Effector memory CD4-positive, alpha-beta T cell (primary cell): Measurements from ENCODE around the gene PRKCE.

Experiments
- DNase-seq, 3 donors: peaks; one replicate each; pipeline ENCODE4 v3.0.0-alpha.2; 2020
- H3K27ac ChIP-seq: 2 replicates; pipeline ENCODE4 v1.7.0; 2013; ENCODE audit warnings: mild to moderate bottlenecking, low read length, moderate library complexity; ENCODE audit not compliant: insufficient read depth, poor library complexity, severe bottlenecking
- H3K27me3 ChIP-seq: replicated peaks from 2 replicates; pipeline ENCODE4 v1.7.0; 2013; ENCODE audit warnings: mild to moderate bottlenecking, low read length; ENCODE audit not compliant: insufficient read depth, control insufficient read depth, poor library complexity, severe bottlenecking
- H3K36me3 ChIP-seq: 2 replicates; pipeline ENCODE4 v1.7.0; 2013; ENCODE audit warnings: mild to moderate bottlenecking, low read length, moderate library complexity; ENCODE audit not compliant: control insufficient read depth, insufficient read depth
- H3K4me1 ChIP-seq: 2 replicates; pipeline ENCODE4 v1.7.0; 2013; ENCODE audit warnings: low read length, mild to moderate bottlenecking; ENCODE audit not compliant: control insufficient read depth, insufficient read depth, poor library complexity, severe bottlenecking
- H3K4me3 ChIP-seq: 2 replicates; pipeline ENCODE4 v1.7.0; 2013; ENCODE audit warnings: low read length, low read depth, mild to moderate bottlenecking; ENCODE audit not compliant: insufficient read depth, poor library complexity, severe bottlenecking
- H3K9me3 ChIP-seq: 2 replicates; pipeline ENCODE4 v1.7.0; 2013; ENCODE audit warnings: mild to moderate bottlenecking, low read length, moderate library complexity; ENCODE audit not compliant: control insufficient read depth

PRKCE gene

DNA sequence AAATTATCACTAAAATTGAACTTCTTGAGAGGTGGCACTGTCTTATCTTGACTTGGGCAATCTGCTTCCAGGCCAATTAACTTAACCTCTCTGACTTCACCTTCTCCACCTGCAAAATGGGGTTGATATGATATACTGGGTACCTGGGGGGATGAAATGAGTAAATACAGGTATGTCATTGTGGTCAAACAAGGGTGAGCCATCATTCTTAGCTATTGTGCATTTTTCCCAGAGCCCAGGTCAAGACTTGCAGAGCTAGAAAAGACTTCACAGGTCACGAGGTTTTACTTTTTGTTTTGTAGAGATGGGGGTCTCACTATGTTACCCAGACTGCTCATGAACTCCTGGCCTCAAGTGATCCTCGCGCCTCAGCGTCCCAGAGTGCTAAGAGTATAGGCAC, 145.0 kb downstream of the PRKCE start:
- H3K4me1 ChIP-seq: no peaks in the 10 kb centered on the region
- no peak for DNase-seq
- no peaks in the 10 kb centered on the region for H3K27me3 ChIP-seq
- no peaks in the 10 kb centered on the region for H3K9me3 ChIP-seq
- no peak overlapping the region for H3K4me3 ChIP-seq
- H3K27ac ChIP-seq: no peak overlapping the region
- H3K36me3 ChIP-seq: no peaks in the 10 kb centered on the region

DNA sequence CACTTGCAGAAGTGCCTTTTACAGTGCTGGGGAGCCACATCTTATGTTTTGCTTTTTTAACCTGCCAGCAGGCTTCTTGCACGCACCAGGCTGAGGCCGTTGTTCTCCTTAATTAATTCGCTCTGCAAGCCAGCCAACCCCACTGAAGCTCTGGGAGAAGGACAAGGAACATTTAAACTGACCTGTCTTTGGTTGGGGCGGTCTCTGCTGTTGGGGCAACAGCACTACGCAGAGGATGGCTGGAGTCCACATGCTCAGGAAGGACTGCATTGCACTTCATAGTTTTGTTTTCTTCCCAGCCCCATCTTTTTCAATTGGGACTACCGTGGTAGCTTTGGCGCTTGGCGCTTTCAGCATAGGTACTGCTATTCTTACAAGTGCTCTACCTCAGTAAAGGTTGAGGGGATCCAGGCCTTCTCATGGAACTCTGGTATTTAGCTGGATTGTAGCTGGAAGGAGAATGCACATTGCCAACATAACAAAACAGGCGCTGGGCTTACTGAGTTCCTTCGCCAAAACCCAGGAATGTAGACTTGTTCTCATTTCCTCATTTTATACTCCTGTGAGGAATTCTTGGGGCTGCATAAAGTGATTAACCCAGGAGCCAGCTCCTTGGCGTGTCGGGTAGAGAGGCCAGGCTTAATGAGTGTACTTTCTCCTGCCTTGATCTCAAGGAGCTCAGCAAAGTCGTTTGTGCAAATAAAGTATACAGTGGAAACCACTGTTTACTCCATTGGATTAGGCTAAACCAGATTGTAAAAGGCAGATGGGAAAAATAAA, 146.2 kb downstream of the PRKCE start:
- Histone ChIP-seq H3K9me3 (no peaks in the 10 kb centered on the region), H3K36me3 (no peaks in the 10 kb centered on the region), H3K27me3 (no peaks in the 10 kb centered on the region), H3K4me1 (no peaks in the 10 kb centered on the region), H3K27ac (no peak overlapping the region), H3K4me3 (no peak overlapping the region)
- DNase-seq: no peak

DNA sequence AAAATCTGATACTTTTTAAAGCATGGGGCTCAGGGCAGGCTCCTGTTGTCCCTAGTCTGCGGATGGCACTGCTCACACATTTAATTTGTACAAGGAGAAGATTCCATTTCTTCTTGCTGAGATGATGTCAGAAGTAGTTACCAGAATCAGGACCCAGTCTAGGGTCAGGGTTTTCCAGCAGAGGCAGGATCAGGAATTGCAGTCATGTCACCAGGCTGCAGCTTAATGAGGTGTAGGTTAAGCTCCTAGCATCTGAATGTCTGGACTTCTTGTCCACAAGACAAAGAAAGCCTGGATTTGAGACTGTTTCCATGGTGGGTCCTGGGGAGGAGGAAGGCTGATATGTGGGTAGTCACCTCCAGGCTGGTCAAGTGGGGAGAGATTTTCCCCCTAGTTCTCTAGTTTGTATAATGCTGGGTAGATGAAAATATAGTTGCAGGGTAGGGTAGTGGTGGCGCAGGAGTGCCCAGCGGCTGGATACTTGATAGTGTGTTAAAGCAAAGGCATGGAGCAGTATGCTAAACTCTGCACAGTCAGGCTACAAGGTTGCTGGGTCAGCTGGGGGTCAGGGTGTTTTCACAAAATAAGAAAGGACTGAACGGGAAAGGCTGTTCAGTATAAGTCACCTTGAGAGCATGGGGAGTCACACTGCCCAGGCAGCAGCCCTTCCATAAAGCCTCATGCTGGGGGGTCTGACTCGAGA, 148.4 kb downstream of the PRKCE start:
- no peak overlapping the region for H3K27ac ChIP-seq
- H3K4me3 ChIP-seq: no peak overlapping the region
- H3K27me3 ChIP-seq: no peaks in the 10 kb centered on the region
- no peaks in the 10 kb centered on the region for H3K36me3 ChIP-seq
- H3K9me3 ChIP-seq: no peaks in the 10 kb centered on the region
- H3K4me1 ChIP-seq: no peaks in the 10 kb centered on the region
- no peak for DNase-seq

DNA sequence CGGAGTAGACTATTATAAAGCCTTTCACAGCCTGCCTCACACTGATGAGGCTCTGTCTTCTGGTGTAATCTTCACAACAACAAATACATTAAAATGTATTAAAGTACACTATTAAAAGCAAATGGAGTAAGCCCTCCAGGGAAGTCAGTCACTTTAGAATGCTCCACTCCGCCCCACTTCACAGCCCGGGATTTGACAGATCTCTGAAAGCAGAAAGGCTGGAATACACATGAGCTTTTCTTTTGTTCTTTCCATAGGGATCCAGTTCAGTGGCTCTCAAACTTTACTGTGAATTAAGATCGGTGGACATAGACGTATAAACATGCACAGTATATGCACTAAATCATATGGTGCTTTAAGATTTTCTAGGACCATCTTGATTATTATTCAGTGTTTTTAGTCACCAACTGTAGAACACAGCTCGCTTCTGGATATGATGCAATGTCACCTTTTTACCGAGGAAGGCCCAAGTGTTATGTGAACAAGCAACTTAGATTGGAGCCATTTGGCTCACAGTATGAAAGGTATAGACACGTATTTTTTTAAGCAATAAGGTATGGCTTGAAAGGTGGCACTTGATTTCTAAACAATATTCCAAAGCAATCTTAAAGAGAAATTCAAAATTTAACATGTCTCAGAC, 151.1 kb downstream of the PRKCE start:
- Histone ChIP-seq H3K27me3 (no peaks in the 10 kb centered on the region), H3K4me3 (no peak overlapping the region), H3K27ac (no peak overlapping the region), H3K4me1 (no peaks in the 10 kb centered on the region), H3K36me3 (no peaks in the 10 kb centered on the region), H3K9me3 (no peaks in the 10 kb centered on the region)
- no peak for DNase-seq

DNA sequence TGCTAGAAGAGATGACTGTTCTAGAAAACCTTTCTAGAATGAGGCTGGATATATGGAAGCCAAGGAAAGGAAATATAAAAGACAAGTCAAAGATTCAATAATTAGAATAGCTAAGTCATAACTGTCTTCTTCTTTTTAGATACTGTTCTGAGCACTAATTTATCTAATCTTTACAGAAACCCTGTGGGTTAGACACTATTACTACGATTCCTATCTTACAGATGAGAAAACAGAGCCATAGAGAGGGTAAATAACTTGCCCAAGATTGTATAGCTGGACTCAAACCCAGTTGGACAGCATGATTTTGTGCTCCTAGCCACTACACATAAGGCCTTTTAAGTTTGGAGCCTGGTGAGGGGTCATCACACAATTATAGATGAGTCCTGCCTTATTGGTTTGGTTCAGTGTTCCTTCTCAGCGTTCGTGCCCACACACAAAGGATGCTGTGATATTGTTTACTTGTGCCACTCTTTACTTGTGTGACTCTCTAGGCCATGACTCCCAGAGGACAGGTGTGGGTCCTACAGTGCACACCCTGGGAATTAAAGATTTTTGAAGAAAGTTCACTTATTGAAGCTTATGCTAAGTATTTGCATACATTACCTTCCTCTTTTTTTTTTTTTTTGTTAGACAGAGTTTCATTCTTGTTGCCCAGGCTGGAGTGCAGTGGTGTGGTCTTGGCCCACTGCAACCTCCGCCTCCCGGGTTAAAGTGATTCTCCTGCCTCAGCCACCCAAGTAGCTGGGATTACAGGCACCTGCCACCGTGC, 153.7 kb downstream of the PRKCE start:
- no peak overlapping the region for H3K27ac ChIP-seq
- no peak overlapping the region for H3K4me3 ChIP-seq
- no peaks in the 10 kb centered on the region for H3K27me3 ChIP-seq
- DNase-seq: no peak
- no peaks in the 10 kb centered on the region for H3K4me1 ChIP-seq
- no peaks in the 10 kb centered on the region for H3K9me3 ChIP-seq
- no peaks in the 10 kb centered on the region for H3K36me3 ChIP-seq

DNA sequence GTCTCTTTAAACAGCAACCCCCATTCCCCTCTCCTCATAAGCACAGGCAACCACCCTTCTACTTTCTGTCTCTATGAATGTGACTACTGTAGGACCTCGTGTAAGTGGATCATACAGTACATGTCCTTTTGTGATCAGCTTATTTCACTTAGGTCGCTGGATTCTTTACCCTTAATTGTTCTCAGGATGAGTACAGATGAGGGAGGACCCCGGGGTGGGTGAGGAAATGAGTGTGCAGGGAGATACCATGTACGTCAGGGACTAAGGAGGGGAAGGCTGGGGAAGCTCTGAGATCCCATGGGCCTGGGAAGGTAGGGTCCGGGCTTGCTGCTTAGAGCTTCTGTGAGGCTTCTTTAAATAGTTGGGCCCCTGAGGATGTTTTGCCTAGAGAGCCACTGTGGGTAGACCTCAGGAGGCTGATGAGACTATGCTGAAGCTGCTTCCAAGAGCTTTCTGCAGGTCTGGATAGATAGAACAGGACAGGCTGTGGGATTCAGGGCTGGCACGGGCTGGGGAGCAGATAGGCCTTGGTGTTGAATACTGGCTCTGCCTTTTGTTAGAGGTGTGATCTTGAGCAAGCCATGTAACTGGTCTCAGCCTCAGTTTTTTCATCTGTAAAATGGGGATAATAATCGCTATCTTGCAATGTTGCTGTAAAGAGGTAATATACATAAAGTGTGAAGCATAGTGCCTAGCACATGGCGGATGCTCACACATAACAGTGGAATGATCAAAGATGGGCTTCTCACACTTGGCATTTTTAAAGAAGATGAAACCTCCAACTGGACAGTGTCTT, 155.3 kb downstream of the PRKCE start:
- H3K4me3 ChIP-seq: no peak overlapping the region
- no peaks in the 10 kb centered on the region for H3K9me3 ChIP-seq
- no peak for DNase-seq
- H3K36me3 ChIP-seq: no peaks in the 10 kb centered on the region
- no peaks in the 10 kb centered on the region for H3K27me3 ChIP-seq
- no peaks in the 10 kb centered on the region for H3K4me1 ChIP-seq
- H3K27ac ChIP-seq: no peak overlapping the region

DNA sequence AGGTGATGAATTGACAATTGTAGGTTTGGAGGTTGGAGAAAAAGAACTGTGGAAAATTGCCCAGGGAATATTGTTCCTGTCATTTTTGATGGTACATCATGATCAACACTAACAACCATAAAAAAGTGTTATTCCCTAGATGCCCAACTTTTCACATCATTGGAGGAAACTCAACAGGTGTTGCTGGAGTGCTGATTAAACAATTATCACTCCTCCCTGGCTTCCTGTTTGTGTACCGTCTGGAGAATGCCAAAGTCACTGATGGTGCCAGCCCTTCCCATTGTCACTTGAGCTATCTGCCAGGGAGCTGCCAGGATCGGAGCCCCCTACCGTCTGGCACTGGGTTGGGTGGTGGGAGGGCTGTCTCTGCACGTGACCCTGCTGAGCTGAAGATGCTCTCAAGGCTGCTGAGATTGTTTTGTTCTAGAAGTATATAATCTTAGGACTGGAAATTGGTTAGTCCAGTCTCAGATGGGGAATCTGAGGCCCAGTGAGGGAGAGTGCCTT, 156.9 kb downstream of the PRKCE start:
- no peaks in the 10 kb centered on the region for H3K9me3 ChIP-seq
- DNase-seq: no peak
- H3K27me3 ChIP-seq: no peaks in the 10 kb centered on the region
- no peaks in the 10 kb centered on the region for H3K36me3 ChIP-seq
- no peaks in the 10 kb centered on the region for H3K4me1 ChIP-seq
- no peak overlapping the region for H3K4me3 ChIP-seq
- no peak overlapping the region for H3K27ac ChIP-seq

DNA sequence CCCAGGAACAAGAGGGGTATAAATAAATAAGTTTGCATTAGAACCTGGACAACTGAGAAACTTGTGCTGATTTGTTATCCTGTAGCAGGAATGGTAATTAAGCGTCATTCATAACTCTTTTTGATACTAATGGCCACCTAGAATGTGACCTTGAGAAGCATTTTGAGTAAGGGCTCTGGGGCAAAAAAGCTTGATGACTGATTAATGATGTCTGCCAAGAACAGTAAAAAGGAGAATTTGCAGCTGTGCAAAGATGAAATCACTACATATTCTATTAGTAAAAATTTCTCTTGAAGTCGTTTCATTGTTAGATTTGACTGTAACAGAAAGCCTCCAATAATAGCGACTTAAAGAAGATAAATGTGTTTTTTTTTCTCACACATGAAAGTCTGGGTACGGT, 157.7 kb downstream of the PRKCE start:
- Histone ChIP-seq H3K36me3 (no peaks in the 10 kb centered on the region), H3K9me3 (no peaks in the 10 kb centered on the region), H3K27ac (no peak overlapping the region), H3K4me1 (no peaks in the 10 kb centered on the region), H3K4me3 (no peak overlapping the region), H3K27me3 (no peaks in the 10 kb centered on the region)
- no peak for DNase-seq

DNA sequence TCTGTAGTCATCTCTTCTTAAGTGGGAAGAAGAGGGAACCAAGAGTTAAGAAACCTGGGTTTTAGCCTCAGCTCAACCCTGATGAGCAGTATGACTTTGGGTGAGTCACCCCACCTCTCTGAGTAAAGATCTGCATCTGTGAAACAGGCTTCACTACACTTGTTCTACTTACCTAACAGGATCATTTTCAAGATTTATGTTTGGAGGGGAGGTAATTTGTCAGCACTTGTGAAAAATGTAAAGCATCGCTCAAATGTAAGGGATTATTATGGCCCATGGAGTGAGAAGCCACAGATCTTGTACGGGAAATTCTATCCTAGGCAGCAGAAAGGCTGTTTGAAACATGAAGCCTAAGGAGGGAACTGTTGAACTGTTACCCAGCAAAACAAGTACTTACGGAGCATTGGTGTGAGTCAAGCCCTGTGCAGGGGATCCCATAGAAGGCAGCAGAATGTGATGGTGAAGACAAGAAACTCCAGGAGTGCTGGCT, 160.6 kb downstream of the PRKCE start:
- no peak for DNase-seq

More for the DNA sequence above, 160.6 kb downstream of the PRKCE start:
- Histone ChIP-seq H3K4me3 (no peak overlapping the region), H3K27ac (no peak overlapping the region), H3K27me3 (no peaks in the 10 kb centered on the region), H3K9me3 (no peaks in the 10 kb centered on the region), H3K4me1 (no peaks in the 10 kb centered on the region), H3K36me3 (no peaks in the 10 kb centered on the region)
